HG03066 (cell line): ENCODE results near the gene ZDHHC20.

Experiments used
- ATAC-seq: cut with Tn5 transposase; IDR thresholded peaks from one replicate; pipeline ENCODE4 v1.9.1; 2021; ENCODE audit warnings: low read depth; ENCODE audit not compliant: unreplicated experiment

Gene ZDHHC20

GRCh38 chr13:21458813-21459701 lies at the start of gene ZDHHC20:
Gene ZDHHC20, minus strand, starts transcription at chr13:21459303. Its CDS starts 132 bp downstream, at chr13:21459171.
- peak; percentile 82 for ATAC-seq

- ATAC-seq = no peak
Measured at GRCh38 chr13:21504379-21504778, 45.3 kb upstream of the ZDHHC20 start.

GRCh38 chr13:21501686-21502085 lies 42.6 kb upstream of the ZDHHC20 start:
- ATAC-seq = no peak

- no peak for ATAC-seq
Measured at GRCh38 chr13:21486322-21486721, 27.2 kb upstream of the ZDHHC20 start.

- no peak for ATAC-seq
Measured at GRCh38 chr13:21483748-21484147, 24.6 kb upstream of the ZDHHC20 start.

GRCh38 chr13:21481359-21481758 lies 22.3 kb upstream of the ZDHHC20 start:
- no peak for ATAC-seq

GRCh38 chr13:21478881-21479808 lies 20.0 kb upstream of the ZDHHC20 start:
- no peak for ATAC-seq

GRCh38 chr13:21476893-21477472 lies 17.9 kb upstream of the ZDHHC20 start:
- ATAC-seq = peak; percentile 86

GRCh38 chr13:21475115-21475514 lies 16.0 kb upstream of the ZDHHC20 start:
- ATAC-seq = no peak

- no peak for ATAC-seq
Measured at GRCh38 chr13:21470785-21471184, 11.7 kb upstream of the ZDHHC20 start.

- ATAC-seq = no peak
Measured at GRCh38 chr13:21466527-21466926, 7.4 kb upstream of the ZDHHC20 start.

GRCh38 chr13:21465710-21466160 lies 6.6 kb upstream of the ZDHHC20 start:
- ATAC-seq = no peak

- no peak for ATAC-seq
Measured at GRCh38 chr13:21463424-21463823, 4.3 kb upstream of the ZDHHC20 start.

- no peak for ATAC-seq
Measured at GRCh38 chr13:21461131-21461530, 2.0 kb upstream of the ZDHHC20 start.

- no peak for ATAC-seq
Measured at GRCh38 chr13:21458451-21458812, 671 bp downstream of the ZDHHC20 start.

- ATAC-seq = no peak
Measured at GRCh38 chr13:21453387-21454081, 5.6 kb downstream of the ZDHHC20 start.

GRCh38 chr13:21450936-21451335 lies 8.2 kb downstream of the ZDHHC20 start:
- no peak for ATAC-seq

GRCh38 chr13:21446656-21447055 lies 12.4 kb downstream of the ZDHHC20 start:
- no peak for ATAC-seq

GRCh38 chr13:21445759-21446158 lies 13.3 kb downstream of the ZDHHC20 start:
- no peak for ATAC-seq

- ATAC-seq = no peak
Measured at GRCh38 chr13:21443171-21443570, 15.9 kb downstream of the ZDHHC20 start.
